HG03108 (cell line): Measurements from ENCODE around the gene BEAN1.

Experiments
- ATAC-seq: cut with Tn5 transposase; IDR thresholded peaks from one replicate; pipeline ENCODE4 v1.9.1; 2021; ENCODE audit warnings: moderate library complexity; ENCODE audit not compliant: unreplicated experiment

Gene BEAN1

GRCh38 chr16:66517586-66518263, 90.6 kb downstream of the BEAN1 start:
- no peak for ATAC-seq

- ATAC-seq, result no peak
Measured at GRCh38 chr16:66519482-66520373, 92.6 kb downstream of the BEAN1 start.

GRCh38 chr16:66520406-66521170, 93.5 kb downstream of the BEAN1 start:
- ATAC-seq, result no peak

- no peak for ATAC-seq
Measured at GRCh38 chr16:66521252-66521713, 94.2 kb downstream of the BEAN1 start.

- peak; percentile 44 for ATAC-seq
Measured at GRCh38 chr16:66521951-66522771, 95.1 kb downstream of the BEAN1 start.

- ATAC-seq, result no peak
Measured at GRCh38 chr16:66522816-66523590, 95.9 kb downstream of the BEAN1 start.

GRCh38 chr16:66523861-66524354, 96.8 kb downstream of the BEAN1 start:
- ATAC-seq, result peak; percentile 46

- ATAC-seq, result peak; percentile 65
Measured at GRCh38 chr16:66524601-66525164, 97.6 kb downstream of the BEAN1 start.

- no peak for ATAC-seq
Measured at GRCh38 chr16:66525396-66526180, 98.5 kb downstream of the BEAN1 start.

GRCh38 chr16:66528294-66528693, 101.2 kb downstream of the BEAN1 start:
- no peak for ATAC-seq

- no peak for ATAC-seq
Measured at GRCh38 chr16:66529475-66529874, 102.4 kb downstream of the BEAN1 start.
